ENCODE measurements around the gene ADAMTSL1.

ADAMTSL1 gene

GRCh38 chr9:18473652-18474279, at the start of gene ADAMTSL1:
Gene ADAMTSL1 (plus strand): TSS chr9:18474153. CDS start chr9:18474233, 80 bp downstream.
- no peak for DNase-seq

GRCh38 chr9:18427691-18428090, 46.3 kb upstream of the ADAMTSL1 start:
- DNase-seq = no peak

GRCh38 chr9:18428661-18429060, 45.3 kb upstream of the ADAMTSL1 start:
- no peak for DNase-seq

GRCh38 chr9:18429070-18429469, 44.9 kb upstream of the ADAMTSL1 start:
- DNase-seq = no peak

GRCh38 chr9:18433620-18434019, 40.3 kb upstream of the ADAMTSL1 start:
- DNase-seq = no peak

GRCh38 chr9:18437315-18438201, 36.4 kb upstream of the ADAMTSL1 start:
- DNase-seq = no peak

- no peak for DNase-seq
Measured at GRCh38 chr9:18438300-18438925, 35.5 kb upstream of the ADAMTSL1 start.

GRCh38 chr9:18438951-18439350, 35.0 kb upstream of the ADAMTSL1 start:
- no peak for DNase-seq

GRCh38 chr9:18441261-18441660, 32.7 kb upstream of the ADAMTSL1 start:
- DNase-seq = no peak

GRCh38 chr9:18442629-18443491, 31.1 kb upstream of the ADAMTSL1 start:
- peak; percentile 35 for DNase-seq

- DNase-seq = no peak
Measured at GRCh38 chr9:18447131-18447530, 26.8 kb upstream of the ADAMTSL1 start.

- no peak for DNase-seq
Measured at GRCh38 chr9:18447541-18447940, 26.4 kb upstream of the ADAMTSL1 start.

- no peak for DNase-seq
Measured at GRCh38 chr9:18448101-18448500, 25.9 kb upstream of the ADAMTSL1 start.

- DNase-seq = no peak
Measured at GRCh38 chr9:18451406-18451805, 22.5 kb upstream of the ADAMTSL1 start.

- no peak for DNase-seq
Measured at GRCh38 chr9:18452276-18452675, 21.7 kb upstream of the ADAMTSL1 start.

- DNase-seq = no peak
Measured at GRCh38 chr9:18456624-18457237, 17.2 kb upstream of the ADAMTSL1 start.

- DNase-seq = no peak
Measured at GRCh38 chr9:18457510-18457909, 16.4 kb upstream of the ADAMTSL1 start.

- DNase-seq = no peak
Measured at GRCh38 chr9:18459962-18460584, 13.9 kb upstream of the ADAMTSL1 start.

GRCh38 chr9:18461496-18461895, 12.5 kb upstream of the ADAMTSL1 start:
- DNase-seq = no peak

GRCh38 chr9:18463991-18464390, 10.0 kb upstream of the ADAMTSL1 start:
- DNase-seq = no peak

GRCh38 chr9:18466101-18466500, 7.9 kb upstream of the ADAMTSL1 start:
- DNase-seq = no peak

GRCh38 chr9:18467696-18468095, 6.3 kb upstream of the ADAMTSL1 start:
- no peak for DNase-seq
